Esophagus squamous epithelium (tissue), 5 donors: ENCODE measurements around the gene RAB11FIP2. TPM values are rescaled to one million over a fixed set of nuclear protein-coding genes. Genes with fewer than 3 reads are reported as not detected.

ENCODE experiments used
- DNase-seq: peaks from one replicate; lab custom pipeline; 2025; lab: John Stamatoyannopoulos, UW
- H3K27ac ChIP-seq, 4 donors: fragments of 200-600 bp; sonication (generic); one replicate each; pipeline ENCODE4 v1.5.1; 2016 to 2019; ENCODE audit warnings: mild to moderate bottlenecking in 1 of 4
- H3K27me3 ChIP-seq, 4 donors: fragments of 200-600 bp; sonication (generic); 1 replicate in 3 of 4; 2 replicates in 1 of 4; pipeline versions ENCODE4 v1.5.1 to v1.6.0; 2017 to 2021; ENCODE audit warnings: antibody characterized with exemption in 1 of 4
- H3K36me3 ChIP-seq, 3 donors: fragments of 200-600 bp; sonication (generic); one replicate each; pipeline ENCODE4 v1.5.1; 2016 to 2019
- H3K4me1 ChIP-seq, 3 donors: fragments of 200-600 bp; sonication (generic); one replicate each; pipeline ENCODE4 v1.5.1; 2017 to 2019
- H3K4me3 ChIP-seq, 4 donors: fragments of 200-600 bp; sonication (generic); 1 replicate in 3 of 4; 2 replicates in 1 of 4; pipeline ENCODE4 v1.5.1; 2016 to 2019; ENCODE audit warnings: mild to moderate bottlenecking in 2 of 4, moderate library complexity in 1 of 4
- H3K9me3 ChIP-seq, 3 donors: fragments of 200-600 bp; sonication (generic); one replicate each; pipeline ENCODE4 v1.5.1; 2016 to 2019
- CTCF ChIP-seq, 6 experiments: fragments of 450-650 bp in 4 of 6; fragments of 200-600 bp in 2 of 6; sonication (generic) in 2 of 6; IDR thresholded peaks; one replicate each; pipeline ENCODE4 v1.5.1; 2016 to 2019; ENCODE audit warnings: antibody characterized with exemption in 6 of 6, mild to moderate bottlenecking in 4 of 6, moderate library complexity in 4 of 6
- POLR2A ChIP-seq, 4 donors: fragments of 450-650 bp; IDR thresholded peaks; one replicate each; pipeline ENCODE4 v1.6.1; 2017; ENCODE audit warnings: antibody characterized with exemption in 4 of 4, mild to moderate bottlenecking in 4 of 4, moderate library complexity in 3 of 4
- WGBS, 2 donors: methylation state at CpG; one replicate each; pipeline ENCODE4 v1.1.5; 2018; 5-methylcytosine and 5-hydroxymethylcytosine counted together
- intact Hi-C: fragments of 100-400 bp; cut with DNase I; formaldehyde crosslinking; loops from one replicate; pipeline ENCODE4 v1.15.0; 2022
- total RNA-seq, 4 donors: library from RNA; depleted of rRNA; stranded (reverse); fragments of >200 nt; gene quantifications; one replicate each; pipeline ENCODE4 v1.1.0, GENCODE V29; 2016
- donor health status: DM: yes; HTN: yes; CAD: no.

Gene RAB11FIP2
- total RNA-seq, 4 donors from 2014 or later: 6.2 to 21.0 (median 11.6) TPM

- 93 to 94% methylated on average over 1 of the region's 1 CpG for WGBS, 2 donors
Measured at GRCh38 chr10:117955176-117955575, 91.6 kb downstream of the RAB11FIP2 start.

More at GRCh38 chr10:117955176-117955575, 91.6 kb downstream of the RAB11FIP2 start:
- no peak overlapping the region for H3K4me3 ChIP-seq
- TF ChIP-seq CTCF (IDR thresholded peaks at IDR 0.05) (no peak), POLR2A (IDR thresholded peaks at IDR 0.05) (no peak)
- H3K27ac ChIP-seq: no peak overlapping the region
- peaks cover 0 to 6% (median 0%) of the 10 kb centered on the region in 4 donors for H3K27me3 ChIP-seq
- intact Hi-C loops: no loop called here
- H3K36me3 ChIP-seq: no peaks in the 10 kb centered on the region
- no peak for DNase-seq
- no peaks in the 10 kb centered on the region for H3K4me1 ChIP-seq
- no peaks in the 10 kb centered on the region for H3K9me3 ChIP-seq
